ENCODE data around the gene TMEM132E.

Gene TMEM132E

DNA sequence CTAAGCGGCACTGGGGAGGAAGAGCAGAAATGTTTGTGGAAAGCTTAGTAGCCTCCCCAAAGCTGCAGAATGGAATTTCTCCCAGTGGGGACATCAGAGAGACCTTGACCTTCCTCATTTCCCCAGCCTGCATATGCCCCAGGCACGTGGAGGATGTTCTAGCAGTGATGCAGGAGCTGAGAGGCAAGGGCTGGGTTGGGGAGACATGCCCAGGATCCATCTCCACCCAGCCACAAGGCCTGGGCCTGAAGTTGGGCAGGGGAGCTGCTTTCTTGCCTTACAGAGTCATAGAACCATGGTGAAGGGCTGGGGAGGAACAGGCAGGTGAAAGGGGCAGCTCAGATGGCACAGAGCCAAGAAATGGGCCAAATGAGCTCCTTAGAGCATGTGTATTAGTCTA, 104.0 kb downstream of the TMEM132E start:
- no peak for TF ChIP-seq CTCF (IDR thresholded peaks at IDR 0.05; ENCODE audit: low read depth, low read length)
- no peak overlapping the region for H3K4me3 ChIP-seq (ENCODE audit: low read depth, low read length)

All from WI38 (cell line).